NCI-H2227 (cell line): ENCODE results near the gene GRN.
"Not testable (repeated sequence)": the region's sequence is repeated elsewhere in the genome, so short reads cannot be mapped to it uniquely, and the experiment has no call there.

Experiments used
- DNase-seq: peaks from one replicate; lab custom pipeline; 2025; ENCODE audit not compliant: unreplicated experiment; lab: John Stamatoyannopoulos, UW

GRN gene

GRCh38 chr17:44346064-44346844 is 1.2 kb downstream of the GRN start:
- no peak for DNase-seq

GRCh38 chr17:44347206-44348055 is 2.3 kb downstream of the GRN start:
- not testable (repeated sequence) for DNase-seq

GRCh38 chr17:44348234-44348987 is 3.3 kb downstream of the GRN start:
- DNase-seq = no peak

- DNase-seq = no peak
These were observed 3.9 kb downstream of the GRN start for GRCh38 chr17:44348988-44349364.

- no peak for DNase-seq
These were observed 4.5 kb downstream of the GRN start for GRCh38 chr17:44349553-44350070.

GRCh38 chr17:44350733-44351226 is 5.7 kb downstream of the GRN start:
- DNase-seq = peak; percentile 70

- DNase-seq = no peak
These were observed 6.4 kb downstream of the GRN start for GRCh38 chr17:44351464-44351863.

GRCh38 chr17:44351961-44352827 is 7.1 kb downstream of the GRN start:
- DNase-seq = no peak

GRCh38 chr17:44352828-44353671 is 7.9 kb downstream of the GRN start:
- DNase-seq = no peak

GRCh38 chr17:44353672-44354331 is 8.7 kb downstream of the GRN start:
- no peak for DNase-seq

- no peak for DNase-seq
These were observed 9.8 kb downstream of the GRN start for GRCh38 chr17:44354582-44355561.

GRCh38 chr17:44355642-44356099 is 10.6 kb downstream of the GRN start:
- no peak for DNase-seq

GRCh38 chr17:44356241-44356640 is 11.1 kb downstream of the GRN start:
- DNase-seq = no peak

GRCh38 chr17:44358066-44358465 is 13.0 kb downstream of the GRN start:
- DNase-seq = no peak

GRCh38 chr17:44359006-44359405 is 13.9 kb downstream of the GRN start:
- no peak for DNase-seq

- no peak for DNase-seq
These were observed 14.5 kb downstream of the GRN start for GRCh38 chr17:44359458-44360143.

GRCh38 chr17:44360144-44360533 is 15.0 kb downstream of the GRN start:
- no peak for DNase-seq
